Left lung (tissue), 10 donors: ENCODE results near the gene TLNRD1. TPM values are rescaled to one million over a fixed set of nuclear protein-coding genes. Genes with fewer than 3 reads are reported as not detected.

Experiments
- ATAC-seq: fragments of 200-7000 bp; cut with Tn5 transposase; one replicate; pipeline ENCODE4 v1.9.1; 2020; ENCODE audit warnings: moderate library complexity
- DNase-seq, 4 donors: peaks; one replicate each; pipeline ENCODE4 v3.0.0-alpha.2; 2013 to 2020
- H3K27ac ChIP-seq, 2 donors: fragments of 200-600 bp; sonication (generic) in 1 of 2; one replicate each; pipeline versions ENCODE4 v1.5.0 to v1.8.0; 2020 to 2021
- H3K27me3 ChIP-seq, 2 donors: fragments of 200-600 bp; sonication (generic) in 1 of 2; one replicate each; pipeline versions ENCODE4 v1.5.0 to v1.8.0; 2020 to 2021
- H3K36me3 ChIP-seq, 2 donors: fragments of 200-600 bp; sonication (generic) in 1 of 2; one replicate each; pipeline versions ENCODE4 v1.5.0 to v1.8.0; 2020 to 2021
- H3K4me1 ChIP-seq, 2 donors: fragments of 200-600 bp; one replicate each; pipeline ENCODE4 v1.8.0; 2021
- H3K4me3 ChIP-seq, 2 donors: fragments of 200-600 bp; sonication (generic) in 1 of 2; one replicate each; pipeline versions ENCODE4 v1.5.0 to v1.8.0; 2020 to 2021; ENCODE audit warnings: mild to moderate bottlenecking in 1 of 2
- H3K9me3 ChIP-seq, 2 donors: fragments of 200-600 bp; sonication (generic) in 1 of 2; one replicate each; pipeline versions ENCODE4 v1.5.0 to v1.8.0; 2020 to 2021
- CTCF ChIP-seq, 2 donors: fragments of 200-600 bp; sonication (generic) in 1 of 2; IDR thresholded peaks; one replicate each; pipeline versions ENCODE4 v1.5.0 to v1.8.0; 2021; ENCODE audit warnings: antibody characterized with exemption in 2 of 2
- intact Hi-C, 2 donors: fragments of 100-400 bp; cut with DNase I; formaldehyde crosslinking; loops; one replicate each; pipeline versions ENCODE4 v1.11.2 to v1.14.2; 2022
- polyA plus RNA-seq, 6 donors: library from polyadenylated mRNA; unstranded; fragments of 120-200 nt; gene quantifications; one replicate each; pipeline ENCODE4 v1.2.1, GENCODE V29; 2013; ENCODE audit not compliant: insufficient read length in 6 of 6
- total RNA-seq, 2 donors: library from RNA; stranded (reverse); fragmentation: NEBNext Ultra II Directional; extraction: Animal tissue kit (Norgen Biotek cat#: 25700); gene quantifications; one replicate each; pipeline ENCODE4 v1.2.1, GENCODE V29; 2021
- donor health status: DM: no; HTN: yes; CAD: no.
- donor health status: DM: no; HTN: no; CAD: no.

TLNRD1 gene
- total and polyA plus RNA-seq, 8 donors: 10.1 to 27.6 (median 16.8) TPM

- no peak for TF ChIP-seq CTCF (IDR thresholded peaks at IDR 0.05)
- Histone ChIP-seq H3K27me3 (no peaks in the 10 kb centered on the region), H3K4me3 (no peak overlapping the region), H3K36me3 (peaks cover 0 to 5% of the 10 kb centered on the region in 2 donors), H3K9me3 (no peaks in the 10 kb centered on the region), H3K4me1 (peaks cover 0 to 7% of the 10 kb centered on the region in 2 donors), H3K27ac (no peak overlapping the region)
- intact Hi-C loops: no loop called here
- DNase-seq: no peak
- no peak for ATAC-seq
These were observed 12.7 kb downstream of the TLNRD1 start for GRCh38 chr15:81013396-81013929.

- Histone ChIP-seq H3K9me3 (no peaks in the 10 kb centered on the region), H3K27ac (no peak overlapping the region), H3K4me3 (no peak overlapping the region), H3K36me3 (peaks cover 0 to 5% of the 10 kb centered on the region in 2 donors), H3K27me3 (no peaks in the 10 kb centered on the region), H3K4me1 (peaks cover 0 to 7% of the 10 kb centered on the region in 2 donors)
- TF ChIP-seq CTCF (IDR thresholded peaks at IDR 0.05): no peak
- intact Hi-C loops: no loop called here
- DNase-seq (no peak), ATAC-seq (no peak)
These were observed 13.8 kb downstream of the TLNRD1 start for GRCh38 chr15:81014446-81015093.

DNA sequence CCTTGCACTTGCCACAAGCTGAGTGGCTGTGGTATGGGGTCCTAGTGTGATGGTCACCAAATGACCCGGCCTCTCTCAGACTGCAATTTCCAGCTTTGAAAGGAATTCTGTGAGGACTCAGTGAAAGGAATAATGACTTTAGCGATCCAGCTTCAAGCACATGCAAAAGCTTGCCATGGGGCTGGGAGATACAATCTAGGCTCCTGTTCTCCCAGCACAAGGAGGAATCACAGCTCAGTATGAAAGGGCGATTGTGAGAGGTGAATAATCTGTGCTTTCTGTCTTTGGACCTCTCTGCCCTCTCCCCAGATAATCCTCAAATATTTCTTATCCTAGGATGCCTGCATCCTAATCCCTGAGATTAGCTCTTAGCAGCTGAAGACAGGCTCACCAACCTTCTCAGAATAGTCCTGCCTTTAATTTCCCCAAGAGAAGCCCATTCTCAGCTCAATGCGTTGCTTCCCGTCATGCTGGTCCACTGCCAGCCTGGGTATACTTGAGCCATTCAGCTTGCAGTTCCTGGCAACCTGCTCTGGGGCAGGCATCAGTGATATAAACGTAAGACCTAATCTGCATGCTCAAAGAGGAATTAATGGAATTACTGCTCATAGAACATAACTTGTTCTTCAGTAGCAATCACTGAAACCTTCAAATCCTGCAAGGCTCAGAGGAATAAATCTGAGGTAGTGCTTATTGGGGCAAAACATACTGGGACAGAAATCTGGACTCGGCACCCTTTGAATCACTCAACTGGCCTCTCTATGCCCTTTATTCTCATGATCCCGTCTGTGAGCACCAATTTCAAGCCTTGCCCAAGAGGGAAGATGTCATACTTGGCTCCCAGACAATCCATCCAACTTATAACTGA lies 15.1 kb downstream of the TLNRD1 start:
- DNase-seq: no peak
- Histone ChIP-seq H3K27ac (no peak overlapping the region), H3K36me3 (no peaks in the 10 kb centered on the region), H3K27me3 (no peaks in the 10 kb centered on the region), H3K4me1 (peaks cover 0 to 7% of the 10 kb centered on the region in 2 donors), H3K4me3 (no peak overlapping the region), H3K9me3 (no peaks in the 10 kb centered on the region)
- no peak for TF ChIP-seq CTCF (IDR thresholded peaks at IDR 0.05)
- no peak for ATAC-seq
- intact Hi-C loops: no loop called here

DNA sequence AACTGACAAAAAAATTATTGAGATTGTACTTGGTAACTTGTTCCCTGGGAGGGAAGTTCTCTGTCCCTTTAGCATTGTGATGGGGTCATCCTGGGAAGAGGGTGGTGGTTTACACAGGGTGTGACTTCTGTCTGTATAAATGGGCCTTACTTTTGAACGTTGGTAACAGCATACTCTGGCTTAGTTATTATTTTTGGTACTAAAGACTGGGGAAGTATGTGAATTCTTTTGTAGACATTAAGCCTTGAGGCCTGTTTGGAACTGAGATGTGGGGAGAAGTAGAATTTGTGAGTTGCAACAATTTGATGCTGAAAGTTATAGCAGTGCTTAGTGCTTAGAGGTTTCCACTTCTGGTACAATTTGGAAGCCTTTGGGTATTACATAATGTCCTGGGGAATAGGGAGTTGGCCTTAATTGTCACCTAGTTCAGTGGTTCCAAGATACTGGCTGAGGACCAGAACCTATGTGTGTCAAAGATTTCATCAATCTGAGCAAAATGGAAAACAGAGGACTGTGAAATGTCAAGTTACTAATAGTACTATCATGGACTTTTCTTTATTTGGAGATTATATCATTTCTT lies 15.9 kb downstream of the TLNRD1 start:
- no peak overlapping the region for H3K4me3 ChIP-seq

More for the DNA sequence above, 15.9 kb downstream of the TLNRD1 start:
- Histone ChIP-seq H3K9me3 (no peaks in the 10 kb centered on the region), H3K27ac (no peak overlapping the region), H3K36me3 (no peaks in the 10 kb centered on the region), H3K27me3 (no peaks in the 10 kb centered on the region), H3K4me1 (peaks cover 0 to 7% of the 10 kb centered on the region in 2 donors)
- DNase-seq: no peak
- intact Hi-C loops: no loop called here
- TF ChIP-seq CTCF (IDR thresholded peaks at IDR 0.05): no peak
- ATAC-seq: no peak
